Ramos (cell line): ENCODE results near the gene KRT73.

ENCODE experiments used
- in situ Hi-C: fragments of 300-500 bp; cut with MboI; formaldehyde crosslinking; loops from one replicate; pipeline ENCODE4 v1.14.3; 2022; ENCODE audit warnings: low sequenced_read_pairs; ENCODE audit not compliant: unreplicated experiment

Gene KRT73

DNA sequence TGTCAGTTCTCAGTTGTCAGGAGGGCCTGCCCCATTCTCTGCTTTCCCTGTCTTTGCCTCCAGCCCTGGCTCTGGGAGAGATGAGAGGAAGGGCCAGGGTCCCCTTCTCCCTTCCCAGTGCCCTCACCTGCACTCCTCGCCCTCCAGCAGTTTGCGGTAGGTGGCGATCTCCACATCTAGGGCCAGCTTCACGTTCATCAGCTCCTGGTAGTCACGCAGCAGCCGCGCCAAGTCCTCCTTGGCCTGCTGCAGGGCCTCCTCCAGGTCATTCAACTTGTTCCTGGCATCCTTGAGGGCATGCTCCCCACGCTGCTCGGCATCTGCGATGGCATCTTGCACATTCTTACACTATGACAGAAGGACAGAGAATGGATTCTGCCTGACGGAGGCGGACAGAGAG is 28.3 kb upstream of the KRT73 start:
- in situ Hi-C loops: no loop called here

GRCh38 chr12:52645982-52646381 is 27.6 kb upstream of the KRT73 start:
- in situ Hi-C loops: no loop called here

- in situ Hi-C loops: no loop called here
Measured at GRCh38 chr12:52645120-52645761, 26.9 kb upstream of the KRT73 start.

- in situ Hi-C loops: no loop called here
Measured at GRCh38 chr12:52644078-52644415, 25.7 kb upstream of the KRT73 start.

GRCh38 chr12:52643233-52644077 is 25.1 kb upstream of the KRT73 start:
- in situ Hi-C loops: no loop called here

DNA sequence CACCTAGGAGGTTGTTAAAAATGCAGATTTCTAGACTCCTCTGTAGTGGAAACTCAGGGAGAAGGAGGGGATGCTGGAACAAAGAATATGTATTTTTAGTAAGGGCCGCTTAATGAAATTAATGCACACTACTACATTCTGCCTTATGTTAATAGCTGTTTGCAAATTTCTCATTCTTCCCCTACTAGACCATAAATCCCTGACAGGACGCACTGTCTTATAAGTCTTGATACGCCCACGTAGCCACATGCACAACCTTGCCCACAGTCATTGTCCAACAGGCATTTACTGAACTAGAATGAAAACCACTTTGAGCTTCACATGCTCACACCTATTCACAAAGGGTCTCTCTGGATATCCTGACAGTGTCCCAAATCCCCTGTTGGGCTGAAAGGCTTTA is 23.1 kb upstream of the KRT73 start:
- in situ Hi-C loops: no loop called here

GRCh38 chr12:52637299-52637698 is 18.9 kb upstream of the KRT73 start:
- in situ Hi-C loops: no loop called here

GRCh38 chr12:52636592-52637258 is 18.4 kb upstream of the KRT73 start:
- in situ Hi-C loops: no loop called here

- in situ Hi-C loops: no loop called here
Measured at GRCh38 chr12:52636189-52636588, 17.8 kb upstream of the KRT73 start.

DNA sequence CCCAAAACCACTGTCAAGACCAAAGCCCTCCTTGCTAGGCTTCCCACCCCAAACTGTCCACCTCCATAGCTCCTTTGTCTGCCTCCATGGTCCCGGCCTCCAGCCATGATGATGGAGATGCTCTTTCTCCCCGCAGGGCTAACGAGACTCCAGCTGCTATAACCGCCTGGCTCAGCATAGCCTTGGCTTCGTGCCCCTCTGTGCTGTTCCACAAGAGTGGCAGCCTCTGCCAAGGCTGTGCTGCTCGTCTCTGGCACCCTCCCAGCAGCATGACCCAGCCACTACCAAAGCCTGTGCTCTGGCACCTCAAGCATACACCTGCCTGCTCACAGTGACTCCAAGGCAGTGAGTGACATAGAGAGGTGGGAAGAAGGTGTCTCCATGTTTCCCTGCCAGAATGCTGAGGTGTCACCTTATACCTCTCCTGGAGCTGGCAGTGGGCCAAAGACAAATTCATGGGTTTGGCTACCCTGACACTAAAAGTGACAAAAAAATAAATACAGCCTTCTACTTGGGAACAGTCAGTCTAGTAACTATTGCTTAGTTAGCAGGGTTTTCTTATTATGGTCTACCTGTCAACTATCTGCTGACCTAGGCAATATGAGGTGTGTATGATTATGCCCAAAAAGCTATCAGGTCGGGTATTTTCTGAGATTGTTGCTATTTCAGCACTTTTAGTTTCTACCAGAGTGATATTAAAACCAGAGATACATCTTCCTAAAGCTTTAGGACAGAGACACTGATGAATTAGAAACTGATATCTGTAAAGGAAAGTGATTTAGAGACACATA is 16.1 kb upstream of the KRT73 start:
- in situ Hi-C loops: no loop called here

DNA sequence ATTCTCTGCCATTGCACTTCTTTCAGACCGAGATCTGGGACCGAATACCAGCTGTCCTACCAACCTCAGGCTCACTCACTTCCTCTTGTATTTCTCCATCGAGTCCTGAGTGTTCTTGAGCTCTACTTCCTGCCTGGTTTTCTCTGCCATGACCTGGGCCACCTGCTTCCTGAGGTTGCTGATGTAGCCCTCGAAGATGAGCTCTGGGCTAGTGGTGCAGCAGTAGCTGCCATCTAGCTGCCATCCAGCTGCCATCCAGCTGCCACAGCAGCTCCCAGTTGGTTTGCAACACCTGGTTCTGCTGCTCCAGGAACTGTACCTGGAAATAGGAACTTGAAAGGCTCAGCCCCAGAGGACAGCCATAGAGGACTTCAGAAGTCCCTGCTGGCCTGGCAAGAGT is 15.0 kb upstream of the KRT73 start:
- in situ Hi-C loops: no loop called here

- in situ Hi-C loops: no loop called here
Measured at GRCh38 chr12:52632656-52633055, 14.3 kb upstream of the KRT73 start.

DNA sequence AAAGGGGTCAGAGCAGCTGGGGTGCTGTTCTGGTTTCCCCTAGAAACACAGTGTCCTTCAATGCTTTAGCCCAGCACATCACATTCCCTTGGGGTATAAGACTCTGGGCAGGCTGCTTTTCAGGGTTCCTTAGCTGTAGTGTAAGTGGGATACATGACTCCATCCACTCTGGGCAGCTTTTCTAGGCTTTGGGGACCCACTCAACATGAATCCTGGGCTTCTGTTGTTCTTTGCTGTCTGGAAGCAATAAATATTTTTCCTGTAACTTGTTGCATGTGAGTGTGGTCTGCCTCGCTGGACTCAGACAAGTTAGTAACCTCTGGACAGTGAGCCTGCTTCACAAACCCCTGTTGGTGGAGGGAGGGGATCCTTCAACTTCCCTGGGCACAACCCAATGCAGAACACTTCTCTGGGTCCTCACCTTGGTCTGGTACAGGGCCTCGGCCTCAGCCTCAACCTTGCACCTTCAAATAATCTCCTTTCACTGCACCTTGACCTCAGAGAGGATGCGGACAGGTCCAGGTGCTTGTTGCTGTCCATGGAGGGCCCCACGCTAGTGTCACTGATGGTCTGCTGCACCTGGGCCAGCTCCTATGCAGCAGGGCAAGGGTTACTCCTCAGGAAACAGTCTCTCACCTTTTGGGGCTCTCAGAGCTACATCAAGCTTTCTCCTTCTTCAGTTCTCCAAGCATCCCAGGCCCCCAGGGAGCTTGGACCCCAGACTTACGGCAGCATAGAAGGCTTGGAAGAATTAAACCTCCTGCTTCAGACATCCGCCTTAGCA is 13.5 kb upstream of the KRT73 start:
- in situ Hi-C loops: no loop called here

GRCh38 chr12:52631264-52631663 is 12.9 kb upstream of the KRT73 start:
- in situ Hi-C loops: no loop called here

DNA sequence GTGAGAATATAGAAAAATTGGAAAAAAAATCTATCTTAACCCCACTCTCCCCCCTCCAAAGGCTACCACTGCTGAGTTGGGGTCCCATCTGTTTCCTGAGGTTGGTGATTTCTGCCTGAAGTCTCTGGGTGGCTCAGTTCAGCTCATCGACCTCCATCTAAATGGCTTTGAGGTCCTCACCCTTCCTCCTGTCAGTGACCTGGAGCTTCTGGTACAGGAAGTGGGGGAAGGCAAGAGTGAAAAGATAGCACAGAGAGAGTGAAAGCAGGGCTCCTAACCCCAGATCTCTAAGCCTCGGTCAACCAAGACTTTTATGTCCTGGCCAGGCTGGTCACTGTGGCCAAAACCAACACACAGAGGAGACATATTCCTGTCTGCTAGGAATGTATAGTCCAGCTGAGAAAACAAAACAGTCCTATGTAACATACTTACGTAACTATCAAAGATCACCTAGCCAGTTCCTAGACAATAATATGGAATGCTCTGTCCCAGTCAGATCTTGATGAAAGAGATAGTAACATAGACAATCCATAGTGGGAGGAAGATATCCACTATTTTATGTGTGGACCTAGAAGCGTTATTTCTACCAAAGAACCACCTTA is 12.3 kb upstream of the KRT73 start:
- in situ Hi-C loops: no loop called here

DNA sequence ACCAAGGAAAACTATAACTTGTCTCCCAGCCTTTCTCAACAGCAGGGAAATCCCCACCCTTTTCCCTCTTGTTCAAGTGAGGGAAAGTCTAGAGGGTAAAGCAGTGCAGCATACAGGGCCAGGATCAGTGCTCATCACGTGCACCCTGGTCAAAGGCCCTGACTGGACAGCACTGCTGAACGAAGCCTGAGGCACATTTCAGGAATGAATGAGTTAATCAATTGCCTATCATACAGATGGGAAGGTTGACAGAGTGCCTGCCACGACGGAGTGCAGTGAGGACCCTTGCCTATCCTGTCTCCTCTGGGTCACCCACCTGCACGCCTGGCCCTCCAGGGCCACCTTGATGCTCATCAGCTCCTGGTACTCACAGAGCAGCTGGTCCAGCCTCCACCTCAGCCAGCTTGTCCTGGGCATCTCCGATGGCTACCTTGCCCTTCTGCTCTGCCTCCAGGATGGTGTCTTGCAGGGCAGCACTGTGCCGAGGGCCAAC is 11.7 kb upstream of the KRT73 start:
- in situ Hi-C loops: no loop called here

DNA sequence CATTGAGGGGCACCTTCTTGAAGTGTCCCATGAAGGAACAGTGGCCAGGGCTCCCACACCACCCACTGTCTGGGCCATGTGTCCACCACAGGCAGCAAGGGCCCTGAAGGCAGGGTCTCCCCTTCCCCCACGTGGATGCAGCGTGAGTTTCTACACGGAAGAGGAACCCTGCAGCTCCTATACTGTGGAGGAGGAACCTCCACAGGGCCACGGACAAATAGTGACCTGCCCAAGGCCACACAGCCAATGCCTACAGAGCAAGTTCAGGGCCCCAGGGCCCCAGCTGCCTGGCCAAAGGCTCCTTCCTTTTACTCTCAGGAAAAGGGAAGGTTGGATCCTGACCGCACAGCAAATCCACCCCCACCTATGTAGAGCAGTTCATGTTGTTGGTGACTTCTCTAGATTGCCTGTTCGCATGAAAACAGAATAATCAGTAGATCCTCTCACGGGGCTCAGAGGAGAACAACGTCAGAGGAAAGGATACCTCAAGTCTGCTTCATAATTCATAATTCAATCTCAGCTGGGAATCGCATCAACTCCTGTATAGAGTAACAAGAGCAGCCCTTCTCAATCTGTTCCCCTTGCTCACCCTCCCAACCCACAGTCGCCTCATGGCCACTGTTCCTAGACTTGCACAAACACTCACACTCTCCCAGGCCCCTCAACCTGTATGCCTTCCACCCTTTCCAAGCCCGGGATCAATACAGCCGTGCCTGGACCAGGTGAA is 11.1 kb upstream of the KRT73 start:
- in situ Hi-C loops: no loop called here

GRCh38 chr12:52628841-52629240 is 10.5 kb upstream of the KRT73 start:
- in situ Hi-C loops: no loop called here

GRCh38 chr12:52628111-52628507 is 9.8 kb upstream of the KRT73 start:
- in situ Hi-C loops: no loop called here
